ENCODE data around the gene TBX20. TPM values are rescaled to one million over a fixed set of nuclear protein-coding genes. Genes with fewer than 3 reads are reported as not detected.
"Not testable (repeated sequence)": the region's sequence is repeated elsewhere in the genome, so short reads cannot be mapped to it uniquely, and the experiment has no call there.

The TBX20 gene
- total RNA-seq, 1 experiment from 2014 or later = not detected

- BruUV-seq (replicated peaks) = no TSS peak
- ChIA-PET CTCF (interaction anchor here (1.1 kb wide), 1 partner anchor 184 kb away, joined by 3 read pairs; no protein-coding TSS in a partner anchor), POLR2A (no interaction called here)
- H3K9me3 Mint-ChIP-seq (ENCODE audit: unreplicated experiment) = no peaks in the 10 kb centered on the region
- H3K36me3 Mint-ChIP-seq (ENCODE audit: insufficient read depth, unreplicated experiment) = no peaks in the 10 kb centered on the region
- intact Hi-C loops (cut with micrococcal nuclease) = no loop called here
- no peak for TF ChIP-seq CTCF (IDR thresholded peaks at IDR 0.05; ENCODE audit: unreplicated experiment)
- no peak overlapping the region for H3K27ac Mint-ChIP-seq (ENCODE audit: low read depth, unreplicated experiment)
- peaks cover 71% of the 10 kb centered on the region for H3K27me3 Mint-ChIP-seq (ENCODE audit: insufficient read depth, unreplicated experiment)
- no peak for DNase-seq (ENCODE audit: unreplicated experiment)
- no peak overlapping the region for H3K4me3 Mint-ChIP-seq (ENCODE audit: unreplicated experiment)
- H3K4me1 Mint-ChIP-seq (ENCODE audit: insufficient read depth, unreplicated experiment) = no peaks in the 10 kb centered on the region
Measured at GRCh38 chr7:35241436-35241835, 12.5 kb downstream of the TBX20 start.

GRCh38 chr7:35241008-35241407 lies 12.9 kb downstream of the TBX20 start:
- intact Hi-C loops (cut with micrococcal nuclease); POLR2A ChIA-PET; DNase-seq (ENCODE audit: unreplicated experiment); H3K9me3 Mint-ChIP-seq (ENCODE audit: unreplicated experiment); CTCF ChIA-PET; H3K4me3 Mint-ChIP-seq (ENCODE audit: unreplicated experiment); BruUV-seq (replicated peaks); H3K4me1 Mint-ChIP-seq (ENCODE audit: insufficient read depth, unreplicated experiment); H3K36me3 Mint-ChIP-seq (ENCODE audit: insufficient read depth, unreplicated experiment); H3K27ac Mint-ChIP-seq (ENCODE audit: low read depth, unreplicated experiment): not testable (repeated sequence)
- peaks cover 70% of the 10 kb centered on the region for H3K27me3 Mint-ChIP-seq (ENCODE audit: insufficient read depth, unreplicated experiment)

DNA sequence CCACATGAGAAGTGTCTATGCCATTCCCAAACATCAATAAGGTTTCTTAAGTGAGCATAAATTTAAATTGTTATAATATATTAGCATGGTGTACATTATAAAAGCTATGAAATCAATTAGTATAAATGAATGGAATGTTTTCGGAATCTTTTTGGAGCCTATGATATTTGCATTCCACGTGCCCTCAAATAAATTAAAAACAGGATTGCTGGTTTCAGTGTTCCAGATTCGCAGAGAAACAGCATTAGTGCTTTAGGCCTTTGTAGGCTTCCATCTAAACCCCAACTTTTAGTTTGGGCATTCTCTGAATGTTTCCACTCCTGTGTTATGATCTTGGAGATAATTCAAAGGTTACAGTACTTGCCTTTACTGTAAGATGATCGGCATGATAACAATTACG lies 15.4 kb downstream of the TBX20 start:
- H3K27ac Mint-ChIP-seq (ENCODE audit: low read depth, unreplicated experiment); H3K4me3 Mint-ChIP-seq (ENCODE audit: unreplicated experiment); H3K4me1 Mint-ChIP-seq (ENCODE audit: insufficient read depth, unreplicated experiment); intact Hi-C loops (cut with micrococcal nuclease); H3K9me3 Mint-ChIP-seq (ENCODE audit: unreplicated experiment); H3K36me3 Mint-ChIP-seq (ENCODE audit: insufficient read depth, unreplicated experiment); POLR2A ChIA-PET; BruUV-seq (replicated peaks); DNase-seq (ENCODE audit: unreplicated experiment): not testable (repeated sequence)
- H3K27me3 Mint-ChIP-seq (ENCODE audit: insufficient read depth, unreplicated experiment) = peaks cover 49% of the 10 kb centered on the region
- CTCF ChIA-PET = interaction anchor here (0.6 kb wide), 1 partner anchor 272 kb away, joined by 3 read pairs; no protein-coding TSS in a partner anchor

- no peak for DNase-seq (ENCODE audit: unreplicated experiment)
- Mint-ChIP-seq H3K4me1 (ENCODE audit: insufficient read depth, unreplicated experiment) (no peaks in the 10 kb centered on the region), H3K4me3 (ENCODE audit: unreplicated experiment) (no peak overlapping the region), H3K36me3 (ENCODE audit: insufficient read depth, unreplicated experiment) (no peaks in the 10 kb centered on the region), H3K27me3 (ENCODE audit: insufficient read depth, unreplicated experiment) (peaks cover 55% of the 10 kb centered on the region), H3K9me3 (ENCODE audit: unreplicated experiment) (no peaks in the 10 kb centered on the region), H3K27ac (ENCODE audit: low read depth, unreplicated experiment) (no peak overlapping the region)
- no peak for TF ChIP-seq CTCF (IDR thresholded peaks at IDR 0.05; ENCODE audit: unreplicated experiment)
- BruUV-seq (replicated peaks) = no TSS peak
- CTCF ChIA-PET = no interaction called here
- intact Hi-C loops (cut with micrococcal nuclease) = no loop called here
- POLR2A ChIA-PET = no interaction called here
Measured at GRCh38 chr7:35232994-35233393, 20.9 kb downstream of the TBX20 start.

DNA sequence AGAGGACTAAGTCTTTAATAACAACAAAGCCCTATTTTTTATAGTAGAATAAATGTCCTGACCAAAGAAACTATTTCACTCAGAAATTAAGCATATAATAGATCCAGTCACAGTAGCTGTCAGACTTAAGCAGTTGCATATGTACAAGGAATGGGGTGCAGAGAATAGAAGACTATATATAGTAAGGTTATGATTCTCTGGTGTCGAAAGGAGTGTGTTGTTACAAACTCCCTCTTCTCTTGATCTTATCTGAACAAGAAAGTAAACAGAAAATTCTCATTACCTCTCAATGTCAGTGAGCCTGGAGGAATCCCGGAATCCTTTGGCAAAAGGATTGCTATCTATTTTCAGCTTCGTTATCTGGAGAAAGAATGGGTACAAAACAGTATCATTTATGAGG lies 22.7 kb downstream of the TBX20 start:
- H3K9me3 Mint-ChIP-seq (ENCODE audit: unreplicated experiment); H3K4me1 Mint-ChIP-seq (ENCODE audit: insufficient read depth, unreplicated experiment); BruUV-seq (replicated peaks); POLR2A ChIA-PET; DNase-seq (ENCODE audit: unreplicated experiment); H3K4me3 Mint-ChIP-seq (ENCODE audit: unreplicated experiment); intact Hi-C loops (cut with micrococcal nuclease); H3K27ac Mint-ChIP-seq (ENCODE audit: low read depth, unreplicated experiment); CTCF ChIA-PET; H3K36me3 Mint-ChIP-seq (ENCODE audit: insufficient read depth, unreplicated experiment): not testable (repeated sequence)
- H3K27me3 Mint-ChIP-seq (ENCODE audit: insufficient read depth, unreplicated experiment) = peaks cover 52% of the 10 kb centered on the region

- POLR2A ChIA-PET; H3K9me3 Mint-ChIP-seq (ENCODE audit: unreplicated experiment); H3K4me3 Mint-ChIP-seq (ENCODE audit: unreplicated experiment); H3K27ac Mint-ChIP-seq (ENCODE audit: low read depth, unreplicated experiment); BruUV-seq (replicated peaks); CTCF ChIA-PET; H3K36me3 Mint-ChIP-seq (ENCODE audit: insufficient read depth, unreplicated experiment); intact Hi-C loops (cut with micrococcal nuclease); DNase-seq (ENCODE audit: unreplicated experiment); H3K4me1 Mint-ChIP-seq (ENCODE audit: insufficient read depth, unreplicated experiment): not testable (repeated sequence)
- peaks cover 52% of the 10 kb centered on the region for H3K27me3 Mint-ChIP-seq (ENCODE audit: insufficient read depth, unreplicated experiment)
Measured at GRCh38 chr7:35229116-35229780, 24.7 kb downstream of the TBX20 start.

GRCh38 chr7:35228496-35229051 lies 25.3 kb downstream of the TBX20 start:
- intact Hi-C loops (cut with micrococcal nuclease); POLR2A ChIA-PET; DNase-seq (ENCODE audit: unreplicated experiment); H3K36me3 Mint-ChIP-seq (ENCODE audit: insufficient read depth, unreplicated experiment); H3K27ac Mint-ChIP-seq (ENCODE audit: low read depth, unreplicated experiment); BruUV-seq (replicated peaks); H3K9me3 Mint-ChIP-seq (ENCODE audit: unreplicated experiment); CTCF ChIA-PET; H3K4me3 Mint-ChIP-seq (ENCODE audit: unreplicated experiment); H3K4me1 Mint-ChIP-seq (ENCODE audit: insufficient read depth, unreplicated experiment): not testable (repeated sequence)
- peaks cover 59% of the 10 kb centered on the region for H3K27me3 Mint-ChIP-seq (ENCODE audit: insufficient read depth, unreplicated experiment)

DNA sequence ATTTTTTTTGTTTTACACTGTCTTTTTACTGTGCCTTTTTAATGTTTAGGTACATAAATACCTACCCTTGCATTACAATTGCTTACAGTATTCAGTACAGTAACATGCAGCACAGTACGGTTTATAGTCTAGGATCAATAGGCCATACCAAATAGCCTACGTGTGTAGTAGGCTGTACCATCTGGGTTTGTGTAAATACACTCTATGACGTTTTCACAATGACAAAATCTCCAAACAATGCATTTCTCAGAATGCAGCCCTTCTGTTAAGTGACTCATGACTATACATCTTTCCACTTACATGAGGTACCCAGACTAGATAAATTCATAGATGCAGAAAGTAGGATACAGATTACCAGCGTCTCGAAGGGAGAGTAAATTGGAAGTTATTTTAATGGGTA lies 26.5 kb downstream of the TBX20 start:
- CTCF ChIA-PET; BruUV-seq (replicated peaks): not testable (repeated sequence)

More for the DNA sequence above, 26.5 kb downstream of the TBX20 start:
- H3K4me3 Mint-ChIP-seq (ENCODE audit: unreplicated experiment); intact Hi-C loops (cut with micrococcal nuclease); H3K9me3 Mint-ChIP-seq (ENCODE audit: unreplicated experiment); H3K36me3 Mint-ChIP-seq (ENCODE audit: insufficient read depth, unreplicated experiment); DNase-seq (ENCODE audit: unreplicated experiment); H3K27ac Mint-ChIP-seq (ENCODE audit: low read depth, unreplicated experiment); POLR2A ChIA-PET; H3K4me1 Mint-ChIP-seq (ENCODE audit: insufficient read depth, unreplicated experiment): not testable (repeated sequence)
- H3K27me3 Mint-ChIP-seq (ENCODE audit: insufficient read depth, unreplicated experiment) = peaks cover 60% of the 10 kb centered on the region

Data from MCF 10A (cell line).